Gastroesophageal sphincter (tissue), 4 donors: ENCODE data around the gene UGT1A10. TPM values are rescaled to one million over a fixed set of nuclear protein-coding genes. Genes with fewer than 3 reads are reported as not detected.

ENCODE experiments used
- ATAC-seq: fragments of 150-250 bp; one replicate; pipeline ENCODE4 v1.9.1; 2016; ENCODE audit warnings: mild to moderate bottlenecking, moderate library complexity
- H3K27ac ChIP-seq, 4 donors: fragments of 200-600 bp; sonication (generic) in 3 of 4; 1 replicate in 3 of 4; 2 replicates in 1 of 4; pipeline ENCODE4 v1.5.1; 2016 to 2019
- H3K27me3 ChIP-seq: fragments of 200-600 bp; sonication (generic); one replicate; pipeline ENCODE4 v1.5.1; 2019
- H3K36me3 ChIP-seq, 2 donors: fragments of 200-600 bp; sonication (generic); one replicate each; pipeline ENCODE4 v1.5.1; 2019; ENCODE audit warnings: control low read depth in 1 of 2
- H3K4me1 ChIP-seq, 3 donors: fragments of 200-600 bp; sonication (generic); 1 replicate in 2 of 3; 2 replicates in 1 of 3; pipeline ENCODE4 v1.5.1; 2016 to 2019; ENCODE audit warnings: control low read depth in 2 of 3
- H3K4me3 ChIP-seq, 2 donors: fragments of 200-600 bp; sonication (generic); one replicate each; pipeline ENCODE4 v1.5.1; 2019; ENCODE audit warnings: mild to moderate bottlenecking in 1 of 2, moderate library complexity in 1 of 2
- H3K9me3 ChIP-seq, 3 donors: fragments of 200-600 bp; sonication (generic); one replicate each; pipeline ENCODE4 v1.5.1; 2017 to 2019; ENCODE audit warnings: control low read depth in 2 of 3
- CTCF ChIP-seq, 4 experiments: fragments of 200-600 bp in 2 of 4; fragments of 450-650 bp in 2 of 4; sonication (generic) in 1 of 4; IDR thresholded peaks; one replicate each; pipeline ENCODE4 v1.5.1; 2017 to 2019; ENCODE audit warnings: antibody characterized with exemption in 4 of 4, mild to moderate bottlenecking in 2 of 4, moderate library complexity in 2 of 4
- EP300 ChIP-seq: sonication (generic); formaldehyde crosslinking; IDR thresholded peaks from one replicate; pipeline ENCODE4 v1.6.1; 2017; ENCODE audit warnings: antibody characterized with exemption, mild to moderate bottlenecking
- POLR2A ChIP-seq, 2 donors: fragments of 450-650 bp; IDR thresholded peaks; one replicate each; pipeline ENCODE4 v1.6.1; 2017; ENCODE audit warnings: antibody characterized with exemption in 2 of 2, mild to moderate bottlenecking in 2 of 2, moderate library complexity in 1 of 2
- POLR2AphosphoS5 ChIP-seq: sonication (generic); formaldehyde crosslinking; IDR thresholded peaks from one replicate; pipeline ENCODE4 v1.6.1; 2017; ENCODE audit warnings: antibody characterized with exemption
- WGBS, 2 donors: methylation state at CpG; one replicate each; pipeline ENCODE4 v1.1.5; 2018; ENCODE audit warnings: low coverage in 1 of 2; 5-methylcytosine and 5-hydroxymethylcytosine counted together
- total RNA-seq, 4 donors: library from RNA; depleted of rRNA; stranded (reverse); fragments of >200 nt; gene quantifications; one replicate each; pipeline ENCODE4 v1.1.0, GENCODE V29; 2016

Gene UGT1A10
- total RNA-seq, 4 donors from 2014 or later = 0.16 to 1.0 TPM; not detected in 2

- Histone ChIP-seq H3K4me1 (no peaks in the 10 kb centered on the region), H3K27me3 (no peaks in the 10 kb centered on the region), H3K36me3 (no peaks in the 10 kb centered on the region), H3K4me3 (no peak overlapping the region), H3K27ac (no peak overlapping the region), H3K9me3 (no peaks in the 10 kb centered on the region)
- WGBS, 2 donors = 40 to 100% methylated on average over 1 of the region's 2 CpGs
- no peak for TF ChIP-seq CTCF (IDR thresholded peaks at IDR 0.05)
- TF ChIP-seq POLR2A (IDR thresholded peaks at IDR 0.05) = no peak
- TF ChIP-seq POLR2AphosphoS5 = no peak
- no peak for TF ChIP-seq EP300
- ATAC-seq = no peak
Measured at GRCh38 chr2:233600386-233600785, 35.9 kb upstream of the UGT1A10 start.

- WGBS, 2 donors = 71 to 88% methylated on average over 1 of the region's 1 CpG
- no peak for ATAC-seq
Measured at GRCh38 chr2:233602076-233602475, 34.2 kb upstream of the UGT1A10 start.

GRCh38 chr2:233603520-233603919, 32.7 kb upstream of the UGT1A10 start:
- no peak for ATAC-seq
- H3K9me3 ChIP-seq = no peaks in the 10 kb centered on the region
- WGBS, 2 donors = 78 to 80% methylated on average over 1 to 3 of the region's 4 CpGs
- no peaks in the 10 kb centered on the region for H3K4me1 ChIP-seq
- H3K27me3 ChIP-seq = no peaks in the 10 kb centered on the region
- no peak overlapping the region for H3K27ac ChIP-seq
- no peak for TF ChIP-seq POLR2A (IDR thresholded peaks at IDR 0.05)
- TF ChIP-seq POLR2AphosphoS5 = no peak
- TF ChIP-seq CTCF (IDR thresholded peaks at IDR 0.05) = no peak
- TF ChIP-seq EP300 = no peak
- no peak overlapping the region for H3K4me3 ChIP-seq
- H3K36me3 ChIP-seq = no peaks in the 10 kb centered on the region

More at GRCh38 chr2:233602076-233602475, 34.2 kb upstream of the UGT1A10 start:
- no peaks in the 10 kb centered on the region for H3K27me3 ChIP-seq
- no peaks in the 10 kb centered on the region for H3K36me3 ChIP-seq
- H3K27ac ChIP-seq = no peak overlapping the region
- no peaks in the 10 kb centered on the region for H3K9me3 ChIP-seq
- TF ChIP-seq POLR2A (IDR thresholded peaks at IDR 0.05) = no peak
- no peak for TF ChIP-seq EP300
- TF ChIP-seq POLR2AphosphoS5 = no peak
- TF ChIP-seq CTCF (IDR thresholded peaks at IDR 0.05) = no peak
- H3K4me3 ChIP-seq = no peak overlapping the region
- no peaks in the 10 kb centered on the region for H3K4me1 ChIP-seq

GRCh38 chr2:233604826-233605225, 31.4 kb upstream of the UGT1A10 start:
- no peaks in the 10 kb centered on the region for H3K9me3 ChIP-seq
- no peak for ATAC-seq
- WGBS, 2 donors = 83 to 90% methylated on average over 3 of the region's 3 CpGs

More at GRCh38 chr2:233604826-233605225, 31.4 kb upstream of the UGT1A10 start:
- TF ChIP-seq EP300 = no peak
- no peak for TF ChIP-seq POLR2AphosphoS5
- no peak for TF ChIP-seq POLR2A (IDR thresholded peaks at IDR 0.05)
- TF ChIP-seq CTCF (IDR thresholded peaks at IDR 0.05) = no peak
- Histone ChIP-seq H3K27me3 (no peaks in the 10 kb centered on the region), H3K4me1 (no peaks in the 10 kb centered on the region), H3K36me3 (no peaks in the 10 kb centered on the region), H3K4me3 (no peak overlapping the region), H3K27ac (no peak overlapping the region)
